OCI-LY1 (cell line): Measurements from ENCODE around the gene DOCK3.

Experiments used
- H2AFZ ChIP-seq: fragments of 200-600 bp; sonication (generic), shearing (Covaris generic); 2 replicates; pipeline ENCODE4 v1.6.0; 2014; ENCODE audit warnings: antibody characterized with exemption, mild to moderate bottlenecking, low read length
- H3F3A ChIP-seq: fragments of 200-600 bp; sonication (generic), shearing (Covaris generic); 2 replicates; pipeline ENCODE4 v1.6.0; 2014; ENCODE audit warnings: mild to moderate bottlenecking, antibody characterized with exemption, low read length, moderate library complexity; ENCODE audit not compliant: insufficient read depth
- H3K27ac ChIP-seq: fragments of 200-600 bp; sonication (generic); 2 replicates; pipeline ENCODE4 v1.5.1; 2014; ENCODE audit warnings: low read length, mixed run types, mild to moderate bottlenecking, low read depth; ENCODE audit not compliant: poor library complexity, severe bottlenecking
- H3K27me3 ChIP-seq: fragments of 200-600 bp; sonication (generic); 2 replicates; pipeline ENCODE4 v1.6.0; 2014; ENCODE audit warnings: antibody characterized with exemption, mild to moderate bottlenecking, low read length, moderate library complexity; ENCODE audit not compliant: insufficient read depth
- H3K36me3 ChIP-seq: fragments of 200-600 bp; sonication (generic); 2 replicates; pipeline ENCODE4 v1.6.1; 2014; ENCODE audit warnings: mild to moderate bottlenecking, antibody characterized with exemption, low read length, moderate library complexity, mixed read lengths; ENCODE audit not compliant: insufficient read depth
- H3K4me1 ChIP-seq: fragments of 200-600 bp; sonication (generic); 2 replicates; pipeline ENCODE4 v1.5.1; 2014; ENCODE audit warnings: mild to moderate bottlenecking, low read length, moderate library complexity; ENCODE audit not compliant: insufficient read depth, severe bottlenecking
- H3K4me2 ChIP-seq: fragments of 200-600 bp; sonication (generic), shearing (Covaris generic); 2 replicates; pipeline ENCODE4 v1.6.1; 2014; ENCODE audit warnings: low read length
- H3K4me3 ChIP-seq: fragments of 200-600 bp; sonication (generic); 2 replicates; pipeline ENCODE4 v1.5.1; 2014; ENCODE audit warnings: low read length, low read depth, mild to moderate bottlenecking, mixed read lengths; ENCODE audit not compliant: poor library complexity, severe bottlenecking
- H3K79me2 ChIP-seq: fragments of 200-600 bp; shearing (Covaris generic); 2 replicates; pipeline ENCODE4 v1.6.1; 2016; ENCODE audit warnings: mixed run types, low read length, mixed read lengths; ENCODE audit not compliant: insufficient read depth
- H3K9ac ChIP-seq: fragments of 200-600 bp; sonication (generic), shearing (Covaris generic); 2 replicates; pipeline ENCODE4 v1.6.1; 2014; ENCODE audit warnings: mild to moderate bottlenecking, low read length, mixed read lengths
- H3K9me2 ChIP-seq: fragments of 200-600 bp; sonication (generic), shearing (Covaris generic); 2 replicates; pipeline ENCODE4 v1.6.1; 2014; ENCODE audit warnings: low read depth, mild to moderate bottlenecking, low read length, mixed read lengths
- H3K9me3 ChIP-seq: fragments of 200-600 bp; shearing (Covaris generic); 2 replicates; pipeline ENCODE4 v1.6.1; 2014; ENCODE audit warnings: low read length, mixed read lengths
- H4K20me1 ChIP-seq: fragments of 200-600 bp; sonication (generic), shearing (Covaris generic); 2 replicates; pipeline ENCODE4 v1.6.0; 2016; ENCODE audit warnings: mild to moderate bottlenecking, low read length; ENCODE audit not compliant: insufficient read depth
- EZH2 ChIP-seq: fragments of 200-600 bp; sonication (generic), shearing (Covaris generic); IDR thresholded peaks from 2 replicates; pipeline ENCODE4 v1.8.0; 2017; ENCODE audit warnings: borderline replicate concordance, mixed run types, mild to moderate bottlenecking, antibody characterized with exemption, low read length, moderate library complexity, mixed read lengths
- TF ChIP-seq, protein P1 (sequence below): fragments of 200-600 bp; sonication (generic), shearing (Covaris generic); IDR thresholded peaks from 2 replicates; pipeline ENCODE4 v1.5.1; 2017; ENCODE audit warnings: mild to moderate bottlenecking, antibody characterized with exemption, low read length, moderate library complexity, mixed read lengths

DOCK3 gene

DNA sequence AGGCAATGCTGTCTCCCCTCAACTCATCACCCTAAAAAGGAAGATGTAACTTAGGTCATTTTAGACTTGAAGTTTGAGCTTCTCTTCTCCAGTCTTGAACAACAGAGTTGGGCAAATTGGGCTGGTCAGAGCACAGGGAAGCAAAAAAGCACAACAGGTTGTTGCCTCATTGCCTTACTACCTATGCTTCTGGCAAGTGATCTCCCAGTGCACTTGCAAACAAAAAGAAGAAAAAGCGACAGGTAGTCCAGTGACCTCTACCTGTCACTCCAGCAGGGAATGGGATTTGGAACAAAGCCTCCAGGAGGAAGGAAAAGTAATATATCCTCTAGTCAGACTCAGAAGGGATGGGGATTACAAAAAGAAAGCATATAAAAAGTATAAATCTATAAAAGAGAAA is 550.1 kb downstream of the DOCK3 start:
- Histone ChIP-seq H3K9me2 (no peaks in the 10 kb centered on the region), H3K27ac (no peak overlapping the region), H3K4me2 (no peak overlapping the region), H2AFZ (no peak overlapping the region), H3K79me2 (no peaks in the 10 kb centered on the region), H3K36me3 (no peaks in the 10 kb centered on the region), H3K27me3 (no peaks in the 10 kb centered on the region), H3F3A (no peaks in the 10 kb centered on the region), H4K20me1 (no peaks in the 10 kb centered on the region), H3K4me1 (no peaks in the 10 kb centered on the region), H3K4me3 (no peak overlapping the region), H3K9me3 (no peaks in the 10 kb centered on the region), H3K9ac (no peak overlapping the region)
- TF ChIP-seq, protein P1, sequence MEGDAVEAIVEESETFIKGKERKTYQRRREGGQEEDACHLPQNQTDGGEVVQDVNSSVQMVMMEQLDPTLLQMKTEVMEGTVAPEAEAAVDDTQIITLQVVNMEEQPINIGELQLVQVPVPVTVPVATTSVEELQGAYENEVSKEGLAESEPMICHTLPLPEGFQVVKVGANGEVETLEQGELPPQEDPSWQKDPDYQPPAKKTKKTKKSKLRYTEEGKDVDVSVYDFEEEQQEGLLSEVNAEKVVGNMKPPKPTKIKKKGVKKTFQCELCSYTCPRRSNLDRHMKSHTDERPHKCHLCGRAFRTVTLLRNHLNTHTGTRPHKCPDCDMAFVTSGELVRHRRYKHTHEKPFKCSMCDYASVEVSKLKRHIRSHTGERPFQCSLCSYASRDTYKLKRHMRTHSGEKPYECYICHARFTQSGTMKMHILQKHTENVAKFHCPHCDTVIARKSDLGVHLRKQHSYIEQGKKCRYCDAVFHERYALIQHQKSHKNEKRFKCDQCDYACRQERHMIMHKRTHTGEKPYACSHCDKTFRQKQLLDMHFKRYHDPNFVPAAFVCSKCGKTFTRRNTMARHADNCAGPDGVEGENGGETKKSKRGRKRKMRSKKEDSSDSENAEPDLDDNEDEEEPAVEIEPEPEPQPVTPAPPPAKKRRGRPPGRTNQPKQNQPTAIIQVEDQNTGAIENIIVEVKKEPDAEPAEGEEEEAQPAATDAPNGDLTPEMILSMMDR, result no peak
- no peak for TF ChIP-seq EZH2

DNA sequence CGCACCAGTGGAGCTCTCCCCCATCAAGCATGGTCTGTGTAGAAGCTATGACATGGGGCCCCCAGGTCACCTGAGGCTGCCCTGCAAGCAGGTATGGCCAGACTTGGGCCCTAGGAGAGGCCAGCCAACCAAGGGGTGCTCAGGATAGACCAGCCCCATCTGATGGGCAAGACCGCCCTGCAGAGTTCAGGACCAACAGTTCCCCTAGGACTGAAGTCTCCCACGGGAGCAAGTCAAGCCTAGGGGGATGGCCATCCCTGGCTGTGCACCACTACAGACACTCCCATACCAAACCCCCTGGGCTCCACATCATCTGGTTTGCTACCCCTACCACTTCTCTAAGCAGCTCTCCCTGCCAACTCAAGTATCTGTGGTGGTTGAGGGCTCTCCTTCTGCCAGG is 568.2 kb downstream of the DOCK3 start:
- H3K27ac ChIP-seq, result no peak overlapping the region
- no peak overlapping the region for H3K4me2 ChIP-seq
- H2AFZ ChIP-seq, result no peak overlapping the region
- H3K36me3 ChIP-seq, result no peaks in the 10 kb centered on the region
- H3K4me1 ChIP-seq, result no peaks in the 10 kb centered on the region
- TF ChIP-seq, protein P1, result no peak
- TF ChIP-seq EZH2, result no peak
- no peaks in the 10 kb centered on the region for H4K20me1 ChIP-seq
- H3K9me2 ChIP-seq, result no peaks in the 10 kb centered on the region
- H3K27me3 ChIP-seq, result no peaks in the 10 kb centered on the region
- no peak overlapping the region for H3K9ac ChIP-seq
- H3F3A ChIP-seq, result no peaks in the 10 kb centered on the region
- no peaks in the 10 kb centered on the region for H3K79me2 ChIP-seq
- no peaks in the 10 kb centered on the region for H3K9me3 ChIP-seq
- H3K4me3 ChIP-seq, result no peak overlapping the region

DNA sequence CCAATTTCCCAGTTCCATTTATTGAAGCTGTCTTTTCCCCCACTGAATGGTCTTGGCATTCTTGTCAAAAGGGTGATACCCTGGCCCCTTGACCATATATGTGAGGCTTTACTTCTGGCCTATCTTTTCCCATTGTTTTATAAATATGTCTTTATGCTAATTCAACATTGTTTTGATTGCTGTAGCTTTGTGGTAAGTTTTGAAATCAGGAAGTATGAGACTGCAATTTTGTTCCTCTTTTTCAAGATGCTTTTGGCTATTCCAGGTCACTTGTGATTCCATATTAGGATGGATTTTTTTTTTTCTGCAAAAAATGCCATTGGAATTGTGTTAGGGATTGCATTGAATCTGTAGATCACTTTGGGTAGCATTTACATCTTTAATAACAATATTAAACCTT is 569.2 kb downstream of the DOCK3 start:
- H3K4me3 ChIP-seq, result no peak overlapping the region
- no peak overlapping the region for H3K4me2 ChIP-seq
- H3K9me3 ChIP-seq, result no peaks in the 10 kb centered on the region
- TF ChIP-seq, protein P1, result no peak
- TF ChIP-seq EZH2, result no peak
- H3K27ac ChIP-seq, result no peak overlapping the region
- no peaks in the 10 kb centered on the region for H4K20me1 ChIP-seq
- no peaks in the 10 kb centered on the region for H3K36me3 ChIP-seq
- H3K27me3 ChIP-seq, result no peaks in the 10 kb centered on the region
- no peaks in the 10 kb centered on the region for H3K4me1 ChIP-seq
- H3F3A ChIP-seq, result no peaks in the 10 kb centered on the region
- no peaks in the 10 kb centered on the region for H3K9me2 ChIP-seq
- H3K9ac ChIP-seq, result no peak overlapping the region
- H3K79me2 ChIP-seq, result no peaks in the 10 kb centered on the region
- H2AFZ ChIP-seq, result no peak overlapping the region
